ENCODE data around the gene ATP5PD. TPM values are rescaled to one million over a fixed set of nuclear protein-coding genes. Genes with fewer than 3 reads are reported as not detected.

Gene ATP5PD
- total RNA-seq, 1 experiment from 2014 or later = 383 TPM

- Mint-ChIP-seq H3K4me1 (peaks cover 47% of the 10 kb centered on the region), H3K4me3 (no peak overlapping the region), H3K9me3 (no peaks in the 10 kb centered on the region), H3K27me3 (ENCODE audit: low read depth) (peaks cover 12% of the 10 kb centered on the region), H3K36me3 (no peaks in the 10 kb centered on the region), H3K27ac (no peak overlapping the region)
- ChIA-PET POLR2A (interaction anchor here (0.6 to 1.2 kb wide), 2 partner anchors 43 to 497 kb away, joined by 3 read pairs; no protein-coding TSS in a partner anchor), CTCF (interaction anchor here (0.9 to 2.0 kb wide), 7 partner anchors 12 to 189 kb away, joined by 3 to 8 read pairs (median 3); partner anchors contain the start of gene MIF4GD)
- TF ChIP-seq ZSCAN18 (CRISPR knock-in tag; IDR thresholded peaks at IDR 0.05) = no peak
- TF ChIP-seq ERG (CRISPR knock-in tag; IDR thresholded peaks at IDR 0.05) = no peak
- TF ChIP-seq E2F5 (CRISPR knock-in tag; IDR thresholded peaks at IDR 0.05) = no peak
- no peak for ATAC-seq
- DNase-seq (ENCODE audit: low spot score) = no peak
These were observed 35.1 kb upstream of the ATP5PD start for GRCh38 chr17:75081611-75082540.

GRCh38 chr17:75079023-75079373 lies 32.2 kb upstream of the ATP5PD start:
- no peaks in the 10 kb centered on the region for H3K36me3 Mint-ChIP-seq
- peak overlapping the region; percentile 41; the same call in 1 of the 2 replicates for H3K27ac Mint-ChIP-seq
- no peak for DNase-seq (ENCODE audit: low spot score)
- peaks cover 12% of the 10 kb centered on the region for H3K27me3 Mint-ChIP-seq (ENCODE audit: low read depth)
- no peaks in the 10 kb centered on the region for H3K9me3 Mint-ChIP-seq
- ChIA-PET POLR2A (interaction anchor here (1.3 kb wide), 1 partner anchor 10 kb away, joined by 4 read pairs; no protein-coding TSS in a partner anchor), CTCF (interaction anchor here (0.6 to 3.1 kb wide), 11 partner anchors 8 to 161 kb away, joined by 3 to 13 read pairs (median 9); partner anchors contain the start of gene SLC16A5)
- ATAC-seq = no peak
- H3K4me1 Mint-ChIP-seq = peaks cover 35% of the 10 kb centered on the region
- H3K4me3 Mint-ChIP-seq = no peak overlapping the region
- no peak for TF ChIP-seq ZNF532 (CRISPR knock-in tag; IDR thresholded peaks at IDR 0.05; ENCODE audit: borderline replicate concordance)
- no peak for TF ChIP-seq ZNF317 (CRISPR knock-in tag; IDR thresholded peaks at IDR 0.05; ENCODE audit: borderline replicate concordance, low read depth)
- TF ChIP-seq MAX (CRISPR knock-in tag; IDR thresholded peaks at IDR 0.05) = no peak
- TF ChIP-seq ATF6 (CRISPR knock-in tag; IDR thresholded peaks at IDR 0.05) = no peak
- TF ChIP-seq CBFB (CRISPR knock-in tag; IDR thresholded peaks at IDR 0.05; ENCODE audit: low read depth) = no peak
- no peak for TF ChIP-seq ATF3 (CRISPR knock-in tag; conservative IDR thresholded peaks at IDR 0.05)
- no peak for TF ChIP-seq RELA (CRISPR knock-in tag; IDR thresholded peaks at IDR 0.05; ENCODE audit: borderline replicate concordance)
- no peak for TF ChIP-seq EMX1 (CRISPR knock-in tag; IDR thresholded peaks at IDR 0.05)
- no peak for TF ChIP-seq ZBTB43 (CRISPR knock-in tag; IDR thresholded peaks at IDR 0.05)
- no peak for TF ChIP-seq CREB1 (CRISPR knock-in tag; IDR thresholded peaks at IDR 0.05)
- no peak for TF ChIP-seq ZNF425 (CRISPR knock-in tag; conservative IDR thresholded peaks at IDR 0.05)
- no peak for TF ChIP-seq USF2 (CRISPR knock-in tag; IDR thresholded peaks at IDR 0.05)
- TF ChIP-seq GTF2I (CRISPR knock-in tag; conservative IDR thresholded peaks at IDR 0.05) = no peak

All from WTC11 (cell line).